HG02588 (cell line): ENCODE data around the gene UQCC5.
A peak's percentile ranks its signal among the peaks of the same experiment; 100 is the strongest.

Source experiments
- ATAC-seq: cut with Tn5 transposase; IDR thresholded peaks from one replicate; pipeline ENCODE4 v1.9.1; 2021; ENCODE audit warnings: mild to moderate bottlenecking, moderate library complexity; ENCODE audit not compliant: unreplicated experiment

Gene UQCC5

GRCh38 chr3:52536369-52537164 lies at the start of gene UQCC5:
UQCC5 (plus strand) TSS chr3:52536605; CDS start chr3:52536756, 151 bp downstream.
- peak; percentile 83 for ATAC-seq

- ATAC-seq: no peak
Observed at GRCh38 chr3:52487050-52487787, 49.2 kb upstream of the UQCC5 start.

GRCh38 chr3:52487788-52488691 lies 48.4 kb upstream of the UQCC5 start:
- ATAC-seq: no peak

GRCh38 chr3:52488746-52489145 lies 47.7 kb upstream of the UQCC5 start:
- ATAC-seq: no peak

GRCh38 chr3:52489453-52489852 lies 47.0 kb upstream of the UQCC5 start:
- ATAC-seq: no peak

- ATAC-seq: no peak
Observed at GRCh38 chr3:52490035-52490938, 46.1 kb upstream of the UQCC5 start.

- ATAC-seq: no peak
Observed at GRCh38 chr3:52490939-52491526, 45.4 kb upstream of the UQCC5 start.

- no peak for ATAC-seq
Observed at GRCh38 chr3:52492059-52492458, 44.3 kb upstream of the UQCC5 start.

GRCh38 chr3:52493232-52494017 lies 43.0 kb upstream of the UQCC5 start:
- no peak for ATAC-seq

GRCh38 chr3:52494445-52494844 lies 42.0 kb upstream of the UQCC5 start:
- no peak for ATAC-seq

- ATAC-seq: no peak
Observed at GRCh38 chr3:52494886-52495495, 41.4 kb upstream of the UQCC5 start, which contains the start of gene STAB1. STAB1 (plus strand) TSS chr3:52495338; CDS start chr3:52495414, 76 bp downstream.

GRCh38 chr3:52495777-52496602 lies 40.4 kb upstream of the UQCC5 start:
- ATAC-seq: no peak

GRCh38 chr3:52498137-52499054 lies 38.0 kb upstream of the UQCC5 start:
- ATAC-seq: no peak

- no peak for ATAC-seq
Observed at GRCh38 chr3:52501046-52501445, 35.4 kb upstream of the UQCC5 start.

GRCh38 chr3:52502001-52502400 lies 34.4 kb upstream of the UQCC5 start:
- ATAC-seq: no peak

GRCh38 chr3:52502808-52503350 lies 33.5 kb upstream of the UQCC5 start:
- ATAC-seq: no peak
